ENCODE data around the gene WBP2NL. TPM values are rescaled to one million over a fixed set of nuclear protein-coding genes. Genes with fewer than 3 reads are reported as not detected.
"Not testable (repeated sequence)": the region's sequence is repeated elsewhere in the genome, so short reads cannot be mapped to it uniquely, and the experiment has no call there.

WBP2NL gene
- total RNA-seq, result 1.5 and 2.3 TPM in 2 replicates

- DNase-seq (ENCODE audit: low spot score), result peak; percentile 88
- intact Hi-C loops (cut with micrococcal nuclease), result loop anchor here (1.0 kb wide), 9 partner anchors 23 to 446 kb away; partner anchors contain the start of genes NAGA, NDUFA6 and PHETA2
- Mint-ChIP-seq H3K9me3 (peaks cover 3% of the 10 kb centered on the region), H3K27ac (peak within 1 kb of the TSS; percentile 95), H3K36me3 (ENCODE audit: low read depth) (peaks cover 20% of the 10 kb centered on the region), H3K4me3 (peak within 1 kb of the TSS; percentile 91), H3K27me3 (ENCODE audit: insufficient read depth) (peaks cover 1% of the 10 kb centered on the region), H3K4me1 (ENCODE audit: low read depth) (peaks cover 40% of the 10 kb centered on the region)
These were observed at the start of gene WBP2NL for GRCh38 chr22:41998361-41999261. Gene WBP2NL (plus strand): TSS chr22:41998788. CDS start chr22:41998819, 31 bp downstream.

- not testable (repeated sequence) for H3K27me3 Mint-ChIP-seq (ENCODE audit: insufficient read depth); DNase-seq (ENCODE audit: low spot score); H3K4me3 Mint-ChIP-seq; H3K27ac Mint-ChIP-seq; H3K9me3 Mint-ChIP-seq
- intact Hi-C loops (cut with micrococcal nuclease), result loop anchor here (10.0 kb wide), 1 partner anchor 504 kb away; the partner anchor contains the start of gene TOB2
- Mint-ChIP-seq H3K36me3 (ENCODE audit: low read depth) (peaks cover 10% of the 10 kb centered on the region), H3K4me1 (ENCODE audit: low read depth) (peaks cover 40% of the 10 kb centered on the region)
These were observed 49.7 kb upstream of the WBP2NL start for GRCh38 chr22:41948928-41949296.

- DNase-seq (ENCODE audit: low spot score), result no peak
- no peak overlapping the region for H3K27ac Mint-ChIP-seq
- no peaks in the 10 kb centered on the region for H3K9me3 Mint-ChIP-seq
- peaks cover 9% of the 10 kb centered on the region for H3K36me3 Mint-ChIP-seq (ENCODE audit: low read depth)
- no peak overlapping the region for H3K4me3 Mint-ChIP-seq
- intact Hi-C loops (cut with micrococcal nuclease), result loop anchor here (10.0 kb wide), 1 partner anchor 505 kb away; the partner anchor contains the start of gene TOB2
- H3K27me3 Mint-ChIP-seq (ENCODE audit: insufficient read depth), result no peaks in the 10 kb centered on the region
- peaks cover 38% of the 10 kb centered on the region for H3K4me1 Mint-ChIP-seq (ENCODE audit: low read depth)
These were observed 49.2 kb upstream of the WBP2NL start for GRCh38 chr22:41949297-41949965.

- no peaks in the 10 kb centered on the region for H3K36me3 Mint-ChIP-seq (ENCODE audit: low read depth)
- no peak within 1 kb of the TSS for H3K27ac Mint-ChIP-seq
- no peak for DNase-seq (ENCODE audit: low spot score)
- H3K4me1 Mint-ChIP-seq (ENCODE audit: low read depth), result peaks cover 21% of the 10 kb centered on the region
- intact Hi-C loops (cut with micrococcal nuclease), result no loop called here
- no peak within 1 kb of the TSS for H3K4me3 Mint-ChIP-seq
- H3K27me3 Mint-ChIP-seq (ENCODE audit: insufficient read depth), result no peaks in the 10 kb centered on the region
- H3K9me3 Mint-ChIP-seq, result no peaks in the 10 kb centered on the region
These were observed 46.6 kb upstream of the WBP2NL start, which contains the start of gene SMIM45 for GRCh38 chr22:41951898-41952474. Gene SMIM45 (plus strand): TSS chr22:41952150.

- intact Hi-C loops (cut with micrococcal nuclease), result no loop called here
- peaks cover 20% of the 10 kb centered on the region for H3K4me1 Mint-ChIP-seq (ENCODE audit: low read depth)
- H3K4me3 Mint-ChIP-seq, result no peak overlapping the region
- H3K27ac Mint-ChIP-seq, result no peak overlapping the region
- H3K9me3 Mint-ChIP-seq, result no peaks in the 10 kb centered on the region
- no peak for DNase-seq (ENCODE audit: low spot score)
- H3K36me3 Mint-ChIP-seq (ENCODE audit: low read depth), result no peaks in the 10 kb centered on the region
- peaks cover 3% of the 10 kb centered on the region for H3K27me3 Mint-ChIP-seq (ENCODE audit: insufficient read depth)
These were observed 45.9 kb upstream of the WBP2NL start for GRCh38 chr22:41952713-41953112.

GRCh38 chr22:41957941-41958556 is 40.5 kb upstream of the WBP2NL start:
- Mint-ChIP-seq H3K4me3 (no peak overlapping the region), H3K9me3 (no peaks in the 10 kb centered on the region), H3K36me3 (ENCODE audit: low read depth) (no peaks in the 10 kb centered on the region), H3K4me1 (ENCODE audit: low read depth) (peaks cover 5% of the 10 kb centered on the region), H3K27ac (peak overlapping the region; percentile 8), H3K27me3 (ENCODE audit: insufficient read depth) (peaks cover 4% of the 10 kb centered on the region)
- intact Hi-C loops (cut with micrococcal nuclease), result loop anchor here (1.0 kb wide), 4 partner anchors 11 to 212 kb away; partner anchors contain the start of genes CENPM and NAGA
- no peak for DNase-seq (ENCODE audit: low spot score)

GRCh38 chr22:41963453-41964111 is 35.0 kb upstream of the WBP2NL start:
- Mint-ChIP-seq H3K9me3 (no peaks in the 10 kb centered on the region), H3K4me1 (ENCODE audit: low read depth) (peaks cover 8% of the 10 kb centered on the region), H3K36me3 (ENCODE audit: low read depth) (no peaks in the 10 kb centered on the region), H3K27ac (no peak overlapping the region), H3K27me3 (ENCODE audit: insufficient read depth) (peaks cover 2% of the 10 kb centered on the region), H3K4me3 (no peak overlapping the region)
- no peak for DNase-seq (ENCODE audit: low spot score)
- intact Hi-C loops (cut with micrococcal nuclease), result no loop called here

- DNase-seq (ENCODE audit: low spot score), result no peak
- peaks cover 2% of the 10 kb centered on the region for H3K27me3 Mint-ChIP-seq (ENCODE audit: insufficient read depth)
- no peak overlapping the region for H3K27ac Mint-ChIP-seq
These were observed 34.5 kb upstream of the WBP2NL start for GRCh38 chr22:41964112-41964491.

GRCh38 chr22:41966225-41966606 is 32.4 kb upstream of the WBP2NL start:
- H3K36me3 Mint-ChIP-seq (ENCODE audit: low read depth), result no peaks in the 10 kb centered on the region
- no peak for DNase-seq (ENCODE audit: low spot score)
- intact Hi-C loops (cut with micrococcal nuclease), result loop anchor here (1.0 to 2.0 kb wide), 9 partner anchors 104 to 587 kb away; partner anchors contain the start of genes NAGA, SERHL2 and SMDT1
- H3K4me1 Mint-ChIP-seq (ENCODE audit: low read depth), result peaks cover 8% of the 10 kb centered on the region
- H3K27ac Mint-ChIP-seq, result no peak overlapping the region
- no peaks in the 10 kb centered on the region for H3K9me3 Mint-ChIP-seq
- H3K27me3 Mint-ChIP-seq (ENCODE audit: insufficient read depth), result peaks cover 2% of the 10 kb centered on the region
- no peak overlapping the region for H3K4me3 Mint-ChIP-seq

More at GRCh38 chr22:41964112-41964491, 34.5 kb upstream of the WBP2NL start:
- H3K4me1 Mint-ChIP-seq (ENCODE audit: low read depth), result peaks cover 8% of the 10 kb centered on the region
- H3K9me3 Mint-ChIP-seq, result no peaks in the 10 kb centered on the region
- no peaks in the 10 kb centered on the region for H3K36me3 Mint-ChIP-seq (ENCODE audit: low read depth)
- intact Hi-C loops (cut with micrococcal nuclease), result no loop called here
- H3K4me3 Mint-ChIP-seq, result no peak overlapping the region

GRCh38 chr22:41966607-41967240 is 31.9 kb upstream of the WBP2NL start:
- no peak overlapping the region for H3K4me3 Mint-ChIP-seq
- H3K9me3 Mint-ChIP-seq, result no peaks in the 10 kb centered on the region
- H3K36me3 Mint-ChIP-seq (ENCODE audit: low read depth), result no peaks in the 10 kb centered on the region
- no peaks in the 10 kb centered on the region for H3K27me3 Mint-ChIP-seq (ENCODE audit: insufficient read depth)
- H3K4me1 Mint-ChIP-seq (ENCODE audit: low read depth), result peaks cover 8% of the 10 kb centered on the region
- no peak overlapping the region for H3K27ac Mint-ChIP-seq
- peak; percentile 37 for DNase-seq (ENCODE audit: low spot score)
- intact Hi-C loops (cut with micrococcal nuclease), result loop anchor here (1.0 to 2.0 kb wide), 9 partner anchors 104 to 586 kb away; partner anchors contain the start of genes NAGA, SERHL2 and SMDT1

- peaks cover 5% of the 10 kb centered on the region for H3K27me3 Mint-ChIP-seq (ENCODE audit: insufficient read depth)
- no peaks in the 10 kb centered on the region for H3K9me3 Mint-ChIP-seq
- H3K27ac Mint-ChIP-seq, result no peak overlapping the region
- no peak overlapping the region for H3K4me3 Mint-ChIP-seq
- peaks cover 8% of the 10 kb centered on the region for H3K4me1 Mint-ChIP-seq (ENCODE audit: low read depth)
- intact Hi-C loops (cut with micrococcal nuclease), result no loop called here
- no peaks in the 10 kb centered on the region for H3K36me3 Mint-ChIP-seq (ENCODE audit: low read depth)
- DNase-seq (ENCODE audit: low spot score), result no peak
These were observed 30.0 kb upstream of the WBP2NL start for GRCh38 chr22:41968601-41969000.
